ENCODE results near the gene CHCHD4.
A peak's percentile ranks its signal among the peaks of the same experiment; 100 is the strongest.

Gene CHCHD4

DNA sequence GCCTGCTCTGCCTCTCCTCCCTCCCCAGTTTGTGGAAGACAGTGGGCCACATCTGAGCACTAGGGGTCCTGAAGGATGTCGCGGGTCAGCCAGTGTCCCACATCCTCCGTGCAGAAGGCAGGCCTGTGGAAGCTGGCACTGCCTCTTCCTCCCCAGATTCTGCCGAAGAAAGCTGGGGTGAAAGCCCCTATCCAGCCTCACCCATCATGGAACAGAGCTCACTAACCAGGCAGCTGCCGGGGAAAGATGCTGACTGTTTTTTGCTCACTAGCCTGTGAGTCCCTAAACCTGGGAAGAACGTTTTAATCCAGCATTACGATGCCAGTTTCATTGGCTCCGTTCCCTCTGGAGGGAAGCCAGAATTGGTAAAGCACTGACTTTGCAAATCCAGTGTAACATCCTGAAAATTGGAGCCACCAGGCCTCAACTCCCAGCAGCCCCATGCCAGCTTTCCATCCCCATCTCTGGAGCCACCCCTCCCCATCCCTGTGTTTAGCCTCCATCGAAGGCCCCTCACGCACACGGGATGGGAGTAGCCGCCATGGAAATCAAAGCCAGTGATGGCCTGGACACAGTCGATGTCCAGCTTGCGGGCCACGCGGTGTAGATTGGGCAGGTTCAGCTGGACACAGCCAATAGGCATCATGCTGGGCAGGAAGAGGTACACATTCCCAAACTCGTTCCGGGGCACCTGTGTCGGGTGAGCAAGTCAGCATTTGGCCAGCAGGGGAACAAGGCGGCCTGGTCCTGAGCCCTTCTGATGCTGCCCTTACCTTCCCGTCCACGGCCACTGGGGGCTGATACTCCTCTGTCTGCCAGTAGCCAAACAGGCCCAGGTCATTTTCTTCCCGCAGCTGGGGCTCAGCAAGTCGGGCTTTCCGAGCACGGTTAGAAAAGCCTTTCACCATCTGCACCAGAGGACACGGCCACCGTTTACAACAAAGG, 23.6 kb upstream of the CHCHD4 start:
- DNase-seq (ENCODE audit: low read depth), result no peak

DNA sequence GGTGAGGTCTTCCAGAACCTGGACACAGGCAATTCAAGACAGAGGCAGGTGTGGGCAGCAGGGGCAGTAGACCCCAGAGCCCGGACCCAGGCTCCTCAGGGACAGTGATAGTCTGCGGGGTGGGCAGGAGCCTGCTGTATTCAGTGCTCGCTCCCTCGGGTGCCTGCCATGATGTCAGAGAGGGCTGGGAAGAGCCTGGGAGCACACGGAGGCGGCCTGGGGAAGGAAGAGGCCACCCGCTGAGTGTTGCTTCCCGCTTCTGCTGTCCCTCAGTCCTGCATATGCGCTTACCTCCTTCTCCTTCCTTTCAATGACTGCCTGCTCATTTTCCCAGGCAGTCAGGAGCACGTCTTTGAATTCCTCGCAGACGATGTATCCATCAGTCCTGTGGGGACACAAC, 22.9 kb upstream of the CHCHD4 start:
- no peak for DNase-seq (ENCODE audit: low read depth)

DNA sequence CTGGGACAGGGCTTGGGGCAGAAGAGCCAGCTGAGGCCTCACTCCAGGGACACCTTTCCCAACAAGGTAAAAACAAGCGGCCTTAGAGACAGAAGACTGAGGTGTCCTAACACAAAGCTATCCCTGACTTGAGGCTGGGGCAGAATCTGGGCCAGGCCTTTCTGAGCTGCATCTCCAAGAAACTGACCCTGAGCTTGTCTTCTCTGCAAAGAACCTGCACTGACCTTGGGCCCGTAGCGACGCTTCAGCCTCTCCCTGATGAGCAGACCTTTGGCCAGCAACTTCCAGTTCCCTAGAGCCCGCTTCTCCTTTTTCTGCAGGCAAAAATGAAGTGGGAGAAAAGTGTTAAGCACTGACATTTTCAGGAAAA, 22.4 kb upstream of the CHCHD4 start:
- DNase-seq (ENCODE audit: low read depth), result no peak

DNA sequence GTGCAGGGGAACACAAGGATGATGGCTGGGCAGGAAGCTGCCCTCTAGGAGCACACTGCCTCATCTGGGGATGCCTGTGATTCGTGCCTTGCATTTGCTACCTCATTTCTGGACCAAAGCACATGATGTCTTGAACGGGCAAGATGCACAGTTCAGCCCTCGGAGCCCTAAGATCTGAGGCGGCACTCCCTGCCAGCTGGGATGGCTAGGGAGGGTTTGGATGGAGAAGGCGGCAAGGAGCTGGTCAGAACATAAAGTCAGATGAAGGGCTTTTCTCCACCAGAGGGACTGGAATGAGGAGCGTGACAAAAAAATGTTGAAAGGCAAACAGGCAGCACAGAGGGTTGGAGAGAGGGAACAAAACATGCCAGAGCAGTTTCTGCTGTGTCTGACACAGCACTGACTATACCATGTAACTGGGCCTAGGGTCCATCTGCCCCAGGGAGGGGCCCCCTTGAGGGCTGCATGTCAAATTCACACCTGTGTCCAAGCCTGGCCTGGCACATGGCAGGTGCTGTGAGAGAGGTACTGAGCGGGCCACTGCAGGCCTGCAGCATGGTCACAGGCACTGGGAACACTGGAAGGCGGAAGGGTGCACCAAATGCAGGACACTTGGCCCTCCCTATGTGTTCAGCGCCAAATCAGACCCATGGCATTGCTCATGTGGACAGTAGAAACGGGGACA, 21.9 kb upstream of the CHCHD4 start:
- DNase-seq (ENCODE audit: low read depth), result no peak

DNA sequence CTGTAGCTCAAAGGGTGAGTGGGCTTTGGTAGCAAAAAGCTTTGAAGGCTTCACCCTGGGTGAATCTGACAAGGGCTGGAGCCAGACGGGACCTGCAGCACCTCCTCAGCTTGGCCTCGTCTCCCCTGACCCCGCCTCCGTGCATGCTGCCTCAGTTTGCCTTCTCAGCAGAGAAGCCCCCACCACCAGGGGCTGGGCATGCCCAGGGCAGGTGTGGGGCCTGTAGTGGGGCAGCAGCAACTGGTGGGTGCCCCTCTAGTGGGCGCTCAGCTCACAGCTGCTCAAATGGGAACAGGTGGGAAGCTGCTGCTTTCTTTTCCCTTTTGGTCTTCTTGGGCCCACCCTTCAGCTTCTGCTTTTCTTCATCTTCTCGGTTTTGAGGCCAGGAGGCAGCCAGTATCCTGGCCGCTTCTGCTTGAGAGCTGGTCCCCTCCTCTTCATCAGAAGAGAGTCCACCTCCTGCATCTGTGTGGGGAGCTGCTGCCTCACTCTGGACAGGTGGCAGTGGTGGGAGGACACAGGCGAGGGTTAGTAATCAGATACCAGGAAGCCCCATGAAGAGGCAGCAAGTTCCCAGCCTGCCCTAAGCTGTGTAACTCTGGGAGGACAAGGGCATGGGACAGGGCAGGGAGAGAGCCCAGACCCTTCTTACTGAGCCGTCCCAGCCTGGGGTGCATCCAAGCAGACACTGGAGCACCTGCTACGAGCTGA, 21.2 kb upstream of the CHCHD4 start:
- DNase-seq (ENCODE audit: low read depth), result no peak

DNA sequence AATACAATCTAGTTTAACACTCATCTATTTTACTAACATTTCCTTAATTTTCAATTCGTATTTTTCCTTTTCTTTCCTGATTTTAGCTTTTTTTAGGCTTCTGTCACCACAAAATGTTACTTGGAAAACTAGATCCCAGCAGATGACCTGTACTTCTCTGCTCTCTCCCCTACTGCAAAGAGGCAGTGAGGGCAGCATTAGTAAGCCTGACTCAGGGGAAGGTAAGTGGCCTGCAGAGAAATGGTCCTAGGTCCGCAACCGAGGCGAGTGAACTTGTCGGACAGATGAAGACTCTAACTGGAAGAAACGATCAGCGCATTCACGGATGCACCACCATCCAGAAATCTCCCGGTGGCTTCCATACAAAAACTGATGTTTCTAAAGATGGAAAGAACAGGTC, 20.6 kb upstream of the CHCHD4 start:
- DNase-seq (ENCODE audit: low read depth), result no peak

DNA sequence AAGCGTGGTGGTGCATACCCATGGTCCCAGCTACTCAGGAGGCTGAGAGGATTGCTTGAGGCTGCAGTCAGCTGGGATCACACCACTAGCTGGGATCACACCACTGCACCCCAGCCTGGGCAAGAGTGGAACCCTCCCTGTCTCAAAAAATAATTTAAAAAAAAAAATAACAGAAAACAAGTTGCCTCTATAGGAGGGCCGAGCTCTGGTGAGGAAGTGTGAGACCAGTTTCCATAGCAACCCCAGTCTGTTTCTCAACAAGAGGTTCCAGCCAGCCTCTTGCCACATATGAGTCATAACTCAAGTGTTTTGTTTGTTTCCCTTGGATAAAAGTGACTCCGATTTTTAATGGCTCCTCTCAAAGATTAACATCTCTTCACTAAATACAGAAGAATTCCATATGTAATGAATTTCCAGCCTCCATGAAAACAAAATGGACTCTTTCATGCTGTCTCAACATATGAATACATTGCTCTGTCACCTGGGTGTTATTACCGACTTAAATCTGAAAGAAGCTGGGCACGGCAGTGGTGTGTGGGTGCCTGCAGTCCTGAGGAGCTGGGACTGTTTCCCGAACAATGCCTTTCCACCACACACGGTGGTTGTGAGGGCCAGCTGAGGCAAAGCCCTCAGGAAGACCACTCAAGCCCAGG, 19.9 kb upstream of the CHCHD4 start:
- DNase-seq (ENCODE audit: low read depth), result peak; percentile 23

DNA sequence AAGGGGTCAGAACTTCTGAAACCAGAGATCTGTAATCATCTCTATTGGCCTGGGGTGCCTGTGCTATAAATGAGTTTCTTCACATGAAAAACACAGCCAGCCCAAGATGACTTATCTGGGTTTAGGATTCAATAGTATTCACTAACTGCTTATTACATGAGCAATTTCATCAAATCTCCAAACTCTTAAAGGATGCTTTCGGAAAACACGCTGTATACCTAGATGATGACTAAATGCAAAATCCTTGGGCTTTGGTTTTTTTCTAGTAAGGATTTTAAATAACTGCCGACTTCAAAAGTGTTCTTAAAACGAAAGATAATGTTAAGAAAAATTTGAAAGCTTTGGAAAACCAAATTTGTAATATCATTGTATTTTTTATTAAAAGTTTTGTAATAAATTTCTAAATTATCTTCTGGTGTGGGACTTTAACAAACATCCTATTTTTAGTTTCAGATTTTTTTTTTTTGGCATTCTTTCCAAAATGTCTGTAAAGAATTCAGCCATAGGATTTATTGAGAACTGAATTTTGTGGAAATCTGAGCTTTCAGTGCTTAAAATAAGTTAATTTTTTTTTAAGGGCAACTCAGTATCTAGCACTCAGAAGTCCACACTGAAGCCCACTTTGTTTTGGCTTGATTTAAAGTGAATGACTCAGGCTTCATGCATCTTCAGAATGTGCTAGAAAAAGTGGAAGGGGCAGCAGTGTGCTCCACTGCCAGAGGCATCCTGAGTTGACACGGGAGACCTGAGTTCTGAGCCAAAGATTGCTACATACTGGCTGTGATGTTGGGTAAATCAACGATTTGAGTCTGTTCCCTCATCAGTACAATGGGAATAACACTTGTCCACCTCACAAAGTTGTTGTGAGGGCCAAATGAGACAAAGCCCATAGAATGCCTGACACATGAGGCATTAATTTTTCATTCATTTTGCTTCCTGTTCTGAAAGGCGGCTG, 18.9 kb upstream of the CHCHD4 start:
- no peak for DNase-seq (ENCODE audit: low read depth)

DNA sequence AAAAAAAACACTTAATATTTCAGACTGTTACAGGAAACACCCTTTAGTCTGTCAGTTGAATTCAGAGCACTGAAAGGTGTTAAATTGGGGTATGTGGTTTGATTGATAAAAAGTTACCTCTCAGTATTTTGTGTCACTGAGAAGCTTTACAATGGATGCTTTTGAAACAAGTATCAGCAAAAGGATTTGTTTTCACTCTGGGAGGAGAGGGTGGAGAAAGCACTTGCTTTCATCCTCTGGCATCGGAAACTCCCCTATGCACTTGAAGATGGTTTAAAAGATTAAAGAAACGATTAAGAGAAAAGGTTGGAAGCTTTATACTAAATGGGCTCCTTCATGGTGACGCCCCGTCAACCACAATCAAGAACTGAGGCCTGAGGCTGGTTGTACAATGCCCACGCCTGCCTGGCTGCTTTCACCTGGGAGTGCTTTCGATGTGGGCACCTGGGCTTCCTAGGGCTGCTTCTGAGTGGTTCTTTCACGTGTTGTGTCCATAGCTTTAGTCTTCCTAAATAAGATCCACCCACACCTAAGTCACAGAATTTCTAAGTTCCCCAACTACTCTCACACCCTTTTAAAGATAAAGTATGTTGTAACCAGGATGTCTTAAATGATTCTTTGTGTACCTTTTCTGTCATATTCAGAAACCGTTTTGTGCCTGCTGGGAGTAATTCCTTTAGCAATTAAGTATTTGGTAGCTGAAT, 18.0 kb upstream of the CHCHD4 start:
- DNase-seq (ENCODE audit: low read depth), result peak; percentile 25

DNA sequence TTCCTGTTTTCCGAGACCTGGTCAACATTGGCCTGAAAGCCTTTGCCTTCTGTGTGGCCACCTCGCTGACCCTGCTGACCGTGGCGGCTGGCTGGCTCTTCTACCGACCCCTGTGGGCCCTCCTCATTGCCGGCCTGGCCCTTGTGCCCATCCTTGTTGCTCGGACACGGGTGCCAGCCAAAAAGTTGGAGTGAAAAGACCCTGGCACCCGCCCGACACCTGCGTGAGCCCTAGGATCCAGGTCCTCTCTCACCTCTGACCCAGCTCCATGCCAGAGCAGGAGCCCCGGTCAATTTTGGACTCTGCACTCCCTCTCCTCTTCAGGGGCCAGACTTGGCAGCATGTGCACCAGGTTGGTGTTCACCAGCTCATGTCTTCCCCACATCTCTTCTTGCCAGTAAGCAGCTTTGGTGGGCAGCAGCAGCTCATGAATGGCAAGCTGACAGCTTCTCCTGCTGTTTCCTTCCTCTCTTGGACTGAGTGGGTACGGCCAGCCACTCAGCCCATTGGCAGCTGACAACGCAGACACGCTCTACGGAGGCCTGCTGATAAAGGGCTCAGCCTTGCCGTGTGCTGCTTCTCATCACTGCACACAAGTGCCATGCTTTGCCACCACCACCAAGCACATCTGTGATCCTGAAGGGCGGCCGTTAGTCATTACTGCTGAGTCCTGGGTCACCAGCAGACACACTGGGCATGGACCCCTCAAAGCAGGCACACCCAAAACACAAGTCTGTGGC, 17.1 kb upstream of the CHCHD4 start:
- DNase-seq (ENCODE audit: low read depth), result no peak

DNA sequence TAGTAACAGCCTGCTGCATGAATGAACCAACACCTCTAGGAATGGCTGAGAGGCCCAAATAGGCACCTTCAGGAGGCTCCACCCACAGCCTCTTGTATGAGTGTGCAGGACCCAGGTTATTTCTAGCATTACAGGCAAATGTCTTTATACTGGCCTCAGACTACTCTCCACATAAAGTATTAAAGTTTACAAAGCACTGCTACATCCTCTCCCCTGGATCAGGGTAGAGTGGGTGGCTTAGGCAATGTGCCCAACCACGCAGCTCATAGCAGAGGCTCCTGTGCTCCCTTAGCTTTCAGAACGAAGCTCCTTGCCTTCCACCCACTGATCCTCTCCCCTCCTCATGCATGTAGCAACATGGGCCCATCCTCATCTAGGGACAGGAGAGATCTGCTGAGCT, 16.5 kb upstream of the CHCHD4 start:
- no peak for DNase-seq (ENCODE audit: low read depth)

DNA sequence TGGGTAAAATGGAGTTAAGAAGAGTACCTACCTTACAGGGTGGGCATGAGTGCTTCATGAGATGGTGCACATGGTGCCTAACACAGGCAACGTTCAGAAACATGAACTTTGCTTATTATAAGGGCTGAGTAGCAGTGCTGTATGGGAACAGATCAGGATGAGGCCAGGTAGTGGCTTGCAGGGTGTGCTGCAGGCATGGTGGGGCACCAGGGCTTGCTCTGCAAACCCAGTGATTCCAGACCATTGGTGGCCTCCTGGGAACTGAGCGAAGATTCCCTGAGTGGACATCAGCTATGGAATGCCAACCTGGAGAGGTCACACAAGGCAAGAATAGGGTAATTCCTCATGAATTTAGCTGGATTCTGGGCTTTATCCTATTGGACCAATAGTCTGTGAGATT, 16.0 kb upstream of the CHCHD4 start:
- no peak for DNase-seq (ENCODE audit: low read depth)

DNA sequence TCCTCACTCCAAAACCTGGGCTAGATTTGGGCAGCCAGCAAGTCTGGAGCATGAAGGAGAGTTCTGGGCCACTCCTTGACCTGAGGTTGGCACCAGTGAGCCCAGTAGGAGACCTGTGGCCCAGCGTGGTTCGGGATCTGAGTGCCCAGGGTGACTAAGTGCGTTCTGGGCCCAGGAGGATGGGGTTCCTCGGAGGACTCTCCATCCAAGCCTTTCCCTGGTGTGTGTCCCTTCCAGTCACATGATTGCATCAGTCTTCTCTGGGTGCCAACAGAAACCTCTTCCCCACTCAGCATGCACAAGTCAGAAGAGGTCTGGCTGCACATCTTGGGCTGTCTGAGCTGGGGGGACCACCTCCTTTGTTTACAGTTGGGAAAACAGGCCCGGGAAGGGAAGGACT, 15.1 kb upstream of the CHCHD4 start:
- no peak for DNase-seq (ENCODE audit: low read depth)

DNA sequence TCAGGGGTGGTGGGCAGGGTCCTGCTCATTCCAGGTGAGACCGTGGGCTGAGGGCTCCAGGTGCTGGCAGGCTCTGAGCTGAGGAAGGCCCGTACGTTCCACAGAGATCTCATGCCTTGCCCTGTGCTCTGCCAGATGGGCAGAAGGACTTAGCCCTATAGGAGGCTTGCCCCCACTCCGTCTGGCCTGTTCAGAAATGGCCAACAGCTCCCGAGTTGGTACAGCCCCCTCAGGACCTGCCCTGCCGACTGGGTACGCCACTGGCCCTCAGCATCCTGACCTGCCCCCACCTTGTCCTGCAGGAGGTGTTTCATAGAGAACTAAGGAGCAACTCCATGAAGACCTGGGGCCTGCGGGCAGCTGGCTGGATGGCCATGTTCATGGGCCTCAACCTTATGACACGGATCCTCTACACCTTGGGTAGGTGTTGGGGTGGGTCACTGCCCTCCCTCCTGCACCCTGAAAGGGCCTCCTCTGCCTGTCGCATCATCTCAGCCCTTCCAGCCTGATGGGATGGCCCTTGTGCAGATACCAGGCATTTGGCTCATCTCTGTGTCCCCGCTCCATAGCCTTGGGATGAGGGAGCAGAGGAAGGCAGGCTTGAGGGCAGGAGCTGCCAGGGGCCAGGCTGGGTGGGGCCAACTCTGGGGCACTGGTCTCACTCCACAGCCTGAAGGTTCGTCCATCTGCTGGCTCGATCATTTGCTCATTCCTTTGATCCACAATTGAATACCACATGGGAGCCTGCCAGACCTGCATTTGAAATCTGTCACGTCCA, 14.4 kb upstream of the CHCHD4 start:
- no peak for DNase-seq (ENCODE audit: low read depth)

DNA sequence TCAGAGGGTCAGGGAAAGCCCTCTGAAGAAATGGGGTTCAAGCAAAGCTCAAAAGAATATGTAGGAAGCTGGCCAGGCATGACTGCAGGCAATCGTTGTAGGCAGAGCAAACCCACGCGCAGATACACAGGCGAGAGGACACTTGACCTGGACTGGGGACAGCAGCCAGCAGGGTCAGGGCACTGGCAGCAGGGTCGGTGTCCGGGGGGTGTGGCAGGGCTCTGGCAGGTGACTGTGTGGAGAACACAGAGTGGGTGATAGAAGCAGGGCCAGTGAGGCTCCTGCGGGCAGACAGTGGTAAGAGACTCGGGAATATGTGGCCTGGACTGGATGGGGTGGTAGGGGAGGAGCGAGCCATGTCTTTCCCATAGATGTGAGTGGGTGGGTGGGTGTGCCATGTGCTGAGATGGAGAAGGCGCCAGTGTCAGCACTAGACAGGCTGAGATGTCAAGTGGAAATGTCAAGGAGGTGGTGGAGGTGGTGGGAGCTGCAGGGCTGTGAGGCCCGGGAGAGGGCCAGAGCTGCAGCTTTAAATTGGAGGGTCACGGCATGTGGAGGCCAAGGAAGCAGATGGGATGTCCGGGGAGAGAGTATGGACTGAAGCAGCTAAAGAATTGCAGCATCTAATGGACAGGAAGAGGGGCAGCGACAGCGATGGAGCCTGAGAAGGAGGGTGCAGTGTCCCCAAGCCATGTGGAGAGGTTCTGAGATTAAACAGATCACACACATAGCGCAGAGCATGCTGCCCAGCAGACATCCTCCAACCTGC, 13.6 kb upstream of the CHCHD4 start:
- no peak for DNase-seq (ENCODE audit: low read depth)

DNA sequence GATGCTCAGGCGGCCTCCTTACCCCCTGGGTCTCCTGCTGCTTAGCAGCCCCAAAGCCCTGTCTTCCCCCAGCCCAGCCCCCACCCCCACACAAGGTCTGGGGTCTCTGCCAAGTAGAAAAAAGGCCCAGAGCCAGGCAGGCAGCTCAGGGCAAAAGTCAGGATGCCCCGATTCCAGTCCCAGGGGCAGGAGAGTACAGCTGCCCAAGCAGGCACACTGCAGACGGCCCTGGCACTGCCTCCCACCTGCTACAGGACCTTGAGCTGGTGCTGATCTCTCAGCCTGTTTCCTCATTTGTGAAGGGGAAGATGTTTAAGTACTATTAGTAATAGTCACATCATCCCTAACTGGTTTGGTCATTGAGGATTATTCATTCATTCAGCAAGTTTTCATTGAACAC, 12.8 kb upstream of the CHCHD4 start:
- no peak for DNase-seq (ENCODE audit: low read depth)

DNA sequence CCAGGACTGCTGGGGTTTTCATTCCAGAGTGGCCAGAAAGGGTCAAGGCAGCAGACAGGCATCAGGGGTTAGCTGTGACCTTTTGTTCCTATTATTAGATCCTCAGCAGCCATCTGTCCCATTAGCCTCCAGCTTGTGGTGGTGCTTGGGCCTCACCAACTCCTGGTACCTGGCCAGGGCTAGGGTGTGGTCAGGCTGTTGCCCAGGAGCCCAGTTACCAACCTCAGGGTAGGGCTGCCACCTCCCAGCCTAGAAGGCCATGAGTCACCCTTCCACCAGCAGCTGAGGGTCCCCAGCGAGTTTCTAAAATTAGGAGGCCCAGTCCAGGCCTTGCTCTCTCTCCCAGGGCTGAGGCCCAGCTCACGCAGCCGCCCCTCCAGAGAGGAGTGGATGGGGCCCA, 12.3 kb upstream of the CHCHD4 start:
- DNase-seq (ENCODE audit: low read depth), result no peak

DNA sequence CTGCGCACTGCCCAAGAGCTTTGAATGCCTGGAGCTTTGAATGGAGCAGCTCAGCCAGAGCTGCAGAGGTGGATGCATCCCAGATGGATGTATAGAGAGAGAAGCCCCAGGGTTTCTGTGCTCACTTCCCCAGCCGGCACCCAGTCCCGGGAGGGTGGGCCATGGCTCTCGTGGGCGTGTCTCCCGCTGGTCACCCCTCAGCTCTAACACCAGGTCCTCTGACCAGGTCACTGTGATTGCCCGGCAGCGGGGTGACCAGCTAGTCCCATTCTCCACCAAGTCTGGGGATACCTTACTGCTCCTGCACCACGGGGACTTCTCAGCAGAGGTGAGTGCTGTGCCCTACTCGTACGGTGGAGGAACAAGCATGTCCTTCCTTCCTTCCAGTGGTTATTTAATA, 10.9 kb upstream of the CHCHD4 start:
- no peak for DNase-seq (ENCODE audit: low read depth)
